GM19099 (cell line): Measurements from ENCODE around the gene MRAS.

Experiments
- POLR2A ChIP-seq: IDR thresholded peaks from 3 replicates; pipeline ENCODE4 v1.6.1; 2011; ENCODE audit warnings: low read depth; ENCODE audit not compliant: insufficient read length; ENCODE audit errors: extremely low read depth

MRAS gene

DNA sequence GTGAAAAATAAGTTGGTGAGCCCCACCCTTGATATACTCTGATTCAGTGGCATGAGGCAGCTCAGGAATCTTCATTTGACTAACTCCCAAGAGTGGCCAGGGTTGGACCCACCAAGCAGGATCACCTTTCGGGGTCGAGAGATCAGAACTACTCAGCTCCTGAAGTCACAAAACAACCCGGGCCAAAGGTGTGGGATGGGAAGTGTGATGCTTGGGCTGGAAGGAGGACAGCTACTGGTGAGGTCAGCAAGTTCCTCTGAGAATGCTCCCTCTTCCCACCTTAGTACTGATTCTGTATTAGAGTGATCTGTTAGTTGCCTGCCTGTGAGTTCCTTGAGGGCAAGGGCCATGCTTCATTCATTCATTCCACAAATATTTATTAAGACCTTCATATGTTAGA, 101.1 kb downstream of the MRAS start:
- no peak for TF ChIP-seq POLR2A

- no peak for TF ChIP-seq POLR2A
Observed at GRCh38 chr3:138450181-138450580, 101.8 kb downstream of the MRAS start.

- TF ChIP-seq POLR2A: no peak
Observed at GRCh38 chr3:138450704-138451424, 102.5 kb downstream of the MRAS start.

- TF ChIP-seq POLR2A: no peak
Observed at GRCh38 chr3:138451595-138452162, 103.3 kb downstream of the MRAS start.

GRCh38 chr3:138452436-138452835, 104.1 kb downstream of the MRAS start:
- TF ChIP-seq POLR2A: no peak
